Activated B cell treated with CpG ODN at 0.5 μM for 24 hours (primary cell): ENCODE data around the gene DLG2. TPM values are rescaled to one million over a fixed set of nuclear protein-coding genes. Genes with fewer than 3 reads are reported as not detected.

Experiments used
- ATAC-seq: fragments of 200-7000 bp; cut with Tn5 transposase; one replicate; pipeline ENCODE4 v1.10.0; 2021; ENCODE audit warnings: low read depth, mild to moderate bottlenecking, moderate library complexity
- CTCF ChIA-PET: fragments of 350-600 bp; sonication (Branson Sonifier 250); formaldehyde crosslinking; loops from one replicate; lab custom pipeline; 2021; ENCODE audit warnings: antibody characterized with exemption; lab: Charles Lee
- POLR2A ChIA-PET: fragments of 350-600 bp; sonication (Branson Sonifier 250); formaldehyde crosslinking; loops from one replicate; lab custom pipeline; 2021; ENCODE audit warnings: antibody characterized with exemption; lab: Charles Lee
- DNase-seq: peaks from one replicate; pipeline ENCODE4 v3.0.0; 2022
- H3K27ac Mint-ChIP-seq: one replicate; pipeline ENCODE4 v1.8.0; 2020; ENCODE audit warnings: mixed read lengths
- H3K27me3 Mint-ChIP-seq: one replicate; pipeline ENCODE4 v1.8.0; 2021; ENCODE audit warnings: mixed read lengths
- H3K36me3 Mint-ChIP-seq: one replicate; pipeline ENCODE4 v1.8.0; 2021; ENCODE audit warnings: low read depth, mixed read lengths
- H3K4me1 Mint-ChIP-seq: one replicate; pipeline ENCODE4 v1.8.0; 2021; ENCODE audit warnings: mixed read lengths
- H3K4me3 Mint-ChIP-seq: one replicate; pipeline ENCODE4 v1.8.0; 2020; ENCODE audit warnings: mild to moderate bottlenecking, mixed read lengths
- H3K9me3 Mint-ChIP-seq: one replicate; pipeline ENCODE4 v1.8.0; 2020; ENCODE audit warnings: mixed read lengths
- CTCF ChIP-seq: fragments of 200-600 bp; IDR thresholded peaks from one replicate; pipeline ENCODE4 v1.8.0; 2022; ENCODE audit warnings: antibody characterized with exemption, mild to moderate bottlenecking
- intact Hi-C: fragments of 100-400 bp; cut with micrococcal nuclease; formaldehyde crosslinking; loops from one replicate; pipeline ENCODE4 v1.15.1; 2024
- total RNA-seq: library from RNA; stranded (reverse); gene quantifications from 2 replicates; pipeline ENCODE4 v1.2.3, GENCODE V29; 2022

The DLG2 gene
- total RNA-seq, 1 donor from 2014 or later: 2.7 TPM

- Mint-ChIP-seq H3K4me1 (no peaks in the 10 kb centered on the region), H3K27ac (no peak overlapping the region), H3K4me3 (no peak overlapping the region), H3K9me3 (no peaks in the 10 kb centered on the region), H3K36me3 (no peaks in the 10 kb centered on the region), H3K27me3 (no peaks in the 10 kb centered on the region)
- intact Hi-C loops: no loop called here
- CTCF ChIA-PET: no interaction called here
- DNase-seq: no peak
- no peak for ATAC-seq
- POLR2A ChIA-PET: no interaction called here
- TF ChIP-seq CTCF: no peak
These were observed 1386.3 kb downstream of the DLG2 start for GRCh38 chr11:84240847-84241246.

GRCh38 chr11:84236436-84236835 lies 1390.7 kb downstream of the DLG2 start:
- no peak for TF ChIP-seq CTCF
- Mint-ChIP-seq H3K9me3 (no peaks in the 10 kb centered on the region), H3K27ac (no peak overlapping the region), H3K4me1 (no peaks in the 10 kb centered on the region), H3K4me3 (no peak overlapping the region), H3K27me3 (no peaks in the 10 kb centered on the region), H3K36me3 (no peaks in the 10 kb centered on the region)
- intact Hi-C loops: no loop called here
- ChIA-PET CTCF (no interaction called here), POLR2A (no interaction called here)
- ATAC-seq (no peak), DNase-seq (no peak)

GRCh38 chr11:84234462-84235202 lies 1392.5 kb downstream of the DLG2 start:
- H3K27me3 Mint-ChIP-seq: no peaks in the 10 kb centered on the region
- intact Hi-C loops: no loop called here
- ATAC-seq: no peak
- no peak for TF ChIP-seq CTCF
- no peaks in the 10 kb centered on the region for H3K9me3 Mint-ChIP-seq
- ChIA-PET POLR2A (no interaction called here), CTCF (no interaction called here)
- H3K4me3 Mint-ChIP-seq: no peak overlapping the region
- no peaks in the 10 kb centered on the region for H3K4me1 Mint-ChIP-seq
- H3K36me3 Mint-ChIP-seq: no peaks in the 10 kb centered on the region
- DNase-seq: no peak
- no peak overlapping the region for H3K27ac Mint-ChIP-seq

- Mint-ChIP-seq H3K9me3 (no peaks in the 10 kb centered on the region), H3K4me3 (no peak overlapping the region), H3K27me3 (no peaks in the 10 kb centered on the region), H3K36me3 (no peaks in the 10 kb centered on the region), H3K27ac (no peak overlapping the region), H3K4me1 (no peaks in the 10 kb centered on the region)
- ATAC-seq (no peak), DNase-seq (no peak)
- CTCF ChIA-PET: no interaction called here
- intact Hi-C loops: no loop called here
- TF ChIP-seq CTCF: no peak
- POLR2A ChIA-PET: no interaction called here
These were observed 1393.1 kb downstream of the DLG2 start for GRCh38 chr11:84234011-84234410.

GRCh38 chr11:84232511-84232910 lies 1394.6 kb downstream of the DLG2 start:
- intact Hi-C loops: no loop called here
- Mint-ChIP-seq H3K9me3 (no peaks in the 10 kb centered on the region), H3K27ac (no peak overlapping the region), H3K27me3 (no peaks in the 10 kb centered on the region), H3K4me3 (no peak overlapping the region), H3K36me3 (no peaks in the 10 kb centered on the region), H3K4me1 (no peaks in the 10 kb centered on the region)
- DNase-seq (no peak), ATAC-seq (no peak)
- POLR2A ChIA-PET: no interaction called here
- no peak for TF ChIP-seq CTCF
- CTCF ChIA-PET: no interaction called here
